ENCODE results near the gene TTLL13.

TTLL13 gene

DNA sequence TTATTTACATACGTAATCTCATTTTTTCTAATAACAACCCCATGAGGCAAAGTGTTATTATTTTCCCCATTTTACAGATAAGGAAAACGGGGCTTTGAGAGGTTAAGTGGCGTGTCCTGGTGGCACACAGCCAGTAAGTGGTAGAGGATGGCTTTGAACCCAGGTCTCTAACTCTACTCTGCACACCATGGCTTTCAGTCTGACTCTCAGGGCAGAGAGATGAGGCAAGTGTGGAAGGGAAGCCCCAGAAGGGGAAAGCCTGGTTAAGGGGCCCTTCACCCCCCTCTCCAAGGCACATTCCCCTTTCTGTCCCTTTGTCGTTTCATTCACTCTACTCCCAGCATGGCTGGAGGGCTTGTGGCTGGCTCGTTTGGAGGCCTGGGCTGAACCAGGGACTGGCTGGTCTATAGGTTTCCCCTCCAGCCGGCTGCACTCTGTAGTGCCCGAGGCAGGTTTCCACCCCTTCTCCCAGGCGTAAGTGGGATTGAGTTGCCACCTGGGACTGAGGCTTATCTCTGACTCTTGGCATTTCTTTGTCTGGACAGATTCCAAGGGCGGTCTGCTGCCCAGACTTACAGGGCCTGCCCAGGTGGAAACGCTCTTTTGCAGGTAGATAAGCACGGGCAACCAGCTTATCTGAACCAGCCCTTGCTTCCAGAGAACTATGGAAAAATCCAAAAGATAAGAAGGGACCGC lies 36.1 kb upstream of the TTLL13 start:
- no peak for DNase-seq
- in situ Hi-C loops (cut with MboI; ENCODE audit: low pct_unique_long_range_greater_than_20kb, low sequenced_read_pairs): no loop called here

DNA sequence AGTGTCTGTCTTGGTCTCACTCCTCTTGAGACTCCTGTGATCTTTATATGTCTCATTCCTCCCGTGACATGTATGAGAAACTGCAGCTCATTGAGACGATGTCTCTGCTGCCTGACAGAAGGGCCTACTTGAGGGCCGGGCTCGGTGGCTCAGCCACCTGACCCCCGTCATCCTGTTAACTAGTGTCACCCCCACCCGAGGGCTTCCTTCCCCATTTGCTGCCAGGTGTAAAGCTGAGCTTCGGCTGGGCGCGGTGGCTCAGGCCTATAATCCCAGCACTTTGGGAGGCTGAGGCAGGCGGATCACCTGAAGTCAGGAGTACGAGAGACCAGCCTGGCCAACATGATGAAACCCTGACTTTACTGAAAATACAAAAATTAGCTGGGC lies 35.5 kb upstream of the TTLL13 start:
- in situ Hi-C loops (cut with MboI; ENCODE audit: low pct_unique_long_range_greater_than_20kb, low sequenced_read_pairs): no loop called here
- no peak for DNase-seq

- in situ Hi-C loops (cut with MboI; ENCODE audit: low pct_unique_long_range_greater_than_20kb, low sequenced_read_pairs): no loop called here
- DNase-seq: no peak
Measured at GRCh38 chr15:90214553-90215196, 34.7 kb upstream of the TTLL13 start.

DNA sequence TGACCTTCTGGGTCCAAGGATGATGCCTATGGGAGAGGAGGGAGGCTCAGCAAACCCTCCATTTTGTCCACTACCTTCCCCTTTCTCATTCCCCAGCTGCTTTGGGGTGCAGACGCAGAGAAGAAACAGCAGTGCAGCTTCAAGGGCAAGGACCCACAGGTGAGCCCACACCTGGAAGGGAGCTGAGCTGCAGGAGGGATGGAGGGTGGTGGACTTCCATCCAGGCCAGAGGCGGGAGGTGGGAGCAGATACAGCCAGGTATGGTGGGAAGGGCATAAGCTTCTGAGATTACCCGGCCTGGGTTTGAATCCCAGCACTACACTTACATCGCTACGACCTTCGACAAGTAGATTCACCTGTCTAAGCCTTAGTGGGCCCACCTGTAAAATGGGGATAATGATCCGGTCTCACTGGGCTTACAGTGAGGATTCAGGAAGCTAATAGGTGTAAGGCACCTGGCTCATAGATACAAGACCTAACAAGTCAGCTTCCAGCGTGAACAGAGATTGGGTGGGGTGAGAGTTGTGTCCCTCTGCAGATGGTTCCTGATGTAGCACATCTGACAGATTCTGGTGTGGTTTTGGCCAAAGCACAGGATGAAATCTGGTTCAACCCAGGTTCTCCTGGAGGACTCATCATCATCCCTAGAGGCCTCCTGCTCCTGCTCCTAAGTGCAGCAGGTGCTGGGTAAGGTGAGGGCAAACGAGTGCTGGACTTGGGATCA lies 31.5 kb upstream of the TTLL13 start:
- in situ Hi-C loops (cut with MboI; ENCODE audit: low pct_unique_long_range_greater_than_20kb, low sequenced_read_pairs): no loop called here

GRCh38 chr15:90219421-90220141 lies 29.8 kb upstream of the TTLL13 start:
- peak; percentile 70 for DNase-seq
- in situ Hi-C loops (cut with MboI; ENCODE audit: low pct_unique_long_range_greater_than_20kb, low sequenced_read_pairs): no loop called here

More for the DNA sequence above, 31.5 kb upstream of the TTLL13 start:
- DNase-seq: no peak

GRCh38 chr15:90221246-90221900 lies 28.0 kb upstream of the TTLL13 start:
- DNase-seq: peak; percentile 59
- in situ Hi-C loops (cut with MboI; ENCODE audit: low pct_unique_long_range_greater_than_20kb, low sequenced_read_pairs): no loop called here

- DNase-seq: no peak
- in situ Hi-C loops (cut with MboI; ENCODE audit: low pct_unique_long_range_greater_than_20kb, low sequenced_read_pairs): no loop called here
Measured at GRCh38 chr15:90222547-90222946, 26.8 kb upstream of the TTLL13 start.

DNA sequence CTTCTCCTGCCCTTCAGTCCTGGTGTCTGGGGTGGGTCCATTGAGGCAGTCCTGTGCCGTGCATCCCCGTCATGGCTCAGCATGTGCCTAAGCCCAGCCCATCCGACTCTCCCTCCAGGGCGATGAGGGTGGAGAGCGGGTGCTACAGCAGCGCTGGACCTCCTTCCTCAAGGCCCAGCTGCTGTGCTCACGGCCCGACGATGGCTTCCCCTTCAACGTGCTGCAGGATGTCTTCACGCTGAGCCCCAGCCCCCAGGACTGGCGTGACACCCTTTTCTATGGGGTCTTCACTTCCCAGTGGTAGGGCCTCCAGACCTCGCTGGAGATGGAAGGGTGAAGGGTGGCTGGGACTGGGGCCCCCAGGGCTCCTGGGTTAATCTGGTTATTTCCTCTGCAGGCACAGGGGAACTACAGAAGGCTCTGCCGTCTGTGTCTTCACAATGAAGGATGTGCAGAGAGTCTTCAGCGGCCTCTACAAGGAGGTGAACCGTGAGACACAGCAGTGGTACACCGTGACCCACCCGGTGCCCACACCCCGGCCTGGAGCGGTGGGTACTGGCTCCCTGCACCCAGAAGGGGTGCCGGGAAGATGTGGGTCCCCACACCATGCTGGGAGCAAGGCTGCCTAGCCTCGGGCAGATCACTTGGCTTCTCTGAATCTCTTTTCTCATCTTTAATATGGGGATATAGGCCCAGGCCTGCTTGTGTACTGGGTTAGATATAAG lies 25.8 kb upstream of the TTLL13 start:
- no peak for DNase-seq
- in situ Hi-C loops (cut with MboI; ENCODE audit: low pct_unique_long_range_greater_than_20kb, low sequenced_read_pairs): no loop called here

- in situ Hi-C loops (cut with MboI; ENCODE audit: low pct_unique_long_range_greater_than_20kb, low sequenced_read_pairs): no loop called here
- DNase-seq: no peak
Measured at GRCh38 chr15:90225047-90225446, 24.3 kb upstream of the TTLL13 start.

- DNase-seq: no peak
- in situ Hi-C loops (cut with MboI; ENCODE audit: low pct_unique_long_range_greater_than_20kb, low sequenced_read_pairs): no loop called here
Measured at GRCh38 chr15:90225504-90226234, 23.7 kb upstream of the TTLL13 start.

DNA sequence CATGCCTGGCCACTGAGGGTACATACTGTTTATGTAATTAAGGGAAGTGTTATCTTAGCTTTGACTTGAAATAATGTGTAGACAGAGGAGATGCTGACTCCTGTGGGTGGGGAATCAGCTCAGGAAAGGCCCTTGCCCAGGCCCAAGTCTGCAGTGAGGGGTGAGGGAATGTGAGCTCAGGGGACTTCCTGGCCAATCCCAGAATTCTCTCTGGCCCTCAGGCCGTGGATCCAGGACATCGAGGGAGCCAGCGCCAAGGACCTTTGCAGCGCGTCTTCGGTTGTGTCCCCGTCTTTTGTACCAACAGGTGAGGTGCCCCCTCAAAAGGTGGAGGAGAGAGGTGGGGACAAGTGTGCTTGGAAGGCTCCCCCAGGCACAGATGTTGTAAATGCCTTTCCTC lies 22.0 kb upstream of the TTLL13 start:
- in situ Hi-C loops (cut with MboI; ENCODE audit: low pct_unique_long_range_greater_than_20kb, low sequenced_read_pairs): no loop called here
- no peak for DNase-seq

GRCh38 chr15:90227816-90228772 lies 21.3 kb upstream of the TTLL13 start:
- DNase-seq: no peak
- in situ Hi-C loops (cut with MboI; ENCODE audit: low pct_unique_long_range_greater_than_20kb, low sequenced_read_pairs): no loop called here

GRCh38 chr15:90228960-90229359 lies 20.4 kb upstream of the TTLL13 start:
- DNase-seq: no peak
- in situ Hi-C loops (cut with MboI; ENCODE audit: low pct_unique_long_range_greater_than_20kb, low sequenced_read_pairs): no loop called here

- in situ Hi-C loops (cut with MboI; ENCODE audit: low pct_unique_long_range_greater_than_20kb, low sequenced_read_pairs): no loop called here
- DNase-seq: no peak
Measured at GRCh38 chr15:90230071-90230494, 19.3 kb upstream of the TTLL13 start.

GRCh38 chr15:90230610-90231009 lies 18.7 kb upstream of the TTLL13 start:
- no peak for DNase-seq
- in situ Hi-C loops (cut with MboI; ENCODE audit: low pct_unique_long_range_greater_than_20kb, low sequenced_read_pairs): no loop called here

- in situ Hi-C loops (cut with MboI; ENCODE audit: low pct_unique_long_range_greater_than_20kb, low sequenced_read_pairs): no loop called here
- no peak for DNase-seq
Measured at GRCh38 chr15:90231028-90232017, 18.0 kb upstream of the TTLL13 start.

Measured in KBM-7 (cell line).